Eye (tissue), 1 donor: Measurements from ENCODE around the gene PLCL1.
"Not testable (repeated sequence)": the region's sequence is repeated elsewhere in the genome, so short reads cannot be mapped to it uniquely, and the experiment has no call there.

Source experiments
- DNase-seq: peaks from one replicate; pipeline ENCODE4 v3.0.0-alpha.2; 2015

The PLCL1 gene

GRCh38 chr2:198136142-198136541, 331.7 kb downstream of the PLCL1 start:
- DNase-seq, result no peak

GRCh38 chr2:198137733-198138132, 333.3 kb downstream of the PLCL1 start:
- no peak for DNase-seq

GRCh38 chr2:198141726-198142125, 337.3 kb downstream of the PLCL1 start:
- DNase-seq, result no peak

- DNase-seq, result no peak
These were observed 338.8 kb downstream of the PLCL1 start for GRCh38 chr2:198143156-198143555.

GRCh38 chr2:198143793-198144192, 339.4 kb downstream of the PLCL1 start:
- no peak for DNase-seq

- DNase-seq, result no peak
These were observed 340.3 kb downstream of the PLCL1 start for GRCh38 chr2:198144660-198145059.

GRCh38 chr2:198146346-198146940, 342.1 kb downstream of the PLCL1 start:
- DNase-seq, result no peak

- DNase-seq, result no peak
These were observed 352.9 kb downstream of the PLCL1 start for GRCh38 chr2:198157314-198157713.

- DNase-seq, result no peak
These were observed 356.8 kb downstream of the PLCL1 start for GRCh38 chr2:198161151-198161550.

GRCh38 chr2:198162276-198162675, 357.9 kb downstream of the PLCL1 start:
- DNase-seq, result no peak

- no peak for DNase-seq
These were observed 360.4 kb downstream of the PLCL1 start for GRCh38 chr2:198164843-198165242.

- no peak for DNase-seq
These were observed 360.9 kb downstream of the PLCL1 start for GRCh38 chr2:198165289-198165688.

- no peak for DNase-seq
These were observed 363.0 kb downstream of the PLCL1 start for GRCh38 chr2:198167346-198167745.

GRCh38 chr2:198168651-198169050, 364.3 kb downstream of the PLCL1 start:
- DNase-seq, result no peak

- DNase-seq, result no peak
These were observed 368.8 kb downstream of the PLCL1 start for GRCh38 chr2:198173242-198173641.

- no peak for DNase-seq
These were observed 369.5 kb downstream of the PLCL1 start for GRCh38 chr2:198173864-198174263.

GRCh38 chr2:198175271-198175670, 370.9 kb downstream of the PLCL1 start:
- DNase-seq, result no peak

GRCh38 chr2:198177040-198177439, 372.6 kb downstream of the PLCL1 start:
- DNase-seq, result no peak

- no peak for DNase-seq
These were observed 374.4 kb downstream of the PLCL1 start for GRCh38 chr2:198178766-198179165.

GRCh38 chr2:198186257-198186656, 381.9 kb downstream of the PLCL1 start:
- no peak for DNase-seq

- no peak for DNase-seq
These were observed 383.4 kb downstream of the PLCL1 start for GRCh38 chr2:198187841-198188240.

GRCh38 chr2:198188982-198189381, 384.6 kb downstream of the PLCL1 start:
- no peak for DNase-seq

- DNase-seq, result peak; percentile 14
These were observed 387.3 kb downstream of the PLCL1 start for GRCh38 chr2:198191651-198192050.

GRCh38 chr2:198196556-198196955, 392.2 kb downstream of the PLCL1 start:
- not testable (repeated sequence) for DNase-seq
